ENCODE measurements around the gene SELENOK.

SELENOK gene

DNA sequence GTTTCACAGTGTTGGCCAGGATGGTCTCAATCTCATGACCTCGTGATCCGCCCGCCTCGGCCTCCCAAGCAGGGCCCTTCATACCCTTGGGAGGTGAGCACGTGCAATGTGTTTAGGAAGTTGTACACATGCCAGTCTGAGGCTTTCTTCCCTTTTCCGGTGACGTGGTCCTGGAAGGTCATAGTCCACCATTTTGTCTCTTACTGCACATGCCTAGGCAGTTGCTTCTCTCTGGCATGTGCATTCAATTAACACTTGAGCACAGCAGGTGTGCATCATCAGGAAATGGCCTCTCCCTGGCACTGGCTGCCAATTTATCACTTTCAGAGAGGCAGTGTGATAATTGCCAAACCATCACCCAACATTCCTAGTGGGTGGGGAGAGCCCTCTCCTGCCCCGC, 21.7 kb upstream of the SELENOK start:
- no peak for DNase-seq (ENCODE audit: insufficient read length)
- no peak for TF ChIP-seq POLR2A (IDR thresholded peaks at IDR 0.05; ENCODE audit: low read depth, low read length)
- no peak for TF ChIP-seq POLR2AphosphoS5 (IDR thresholded peaks at IDR 0.05; ENCODE audit: low read depth, low read length)
- TF ChIP-seq TAF1 (IDR thresholded peaks at IDR 0.05; ENCODE audit: borderline replicate concordance, low read depth, low read length), result no peak
- no peak for FAIRE-seq

DNA sequence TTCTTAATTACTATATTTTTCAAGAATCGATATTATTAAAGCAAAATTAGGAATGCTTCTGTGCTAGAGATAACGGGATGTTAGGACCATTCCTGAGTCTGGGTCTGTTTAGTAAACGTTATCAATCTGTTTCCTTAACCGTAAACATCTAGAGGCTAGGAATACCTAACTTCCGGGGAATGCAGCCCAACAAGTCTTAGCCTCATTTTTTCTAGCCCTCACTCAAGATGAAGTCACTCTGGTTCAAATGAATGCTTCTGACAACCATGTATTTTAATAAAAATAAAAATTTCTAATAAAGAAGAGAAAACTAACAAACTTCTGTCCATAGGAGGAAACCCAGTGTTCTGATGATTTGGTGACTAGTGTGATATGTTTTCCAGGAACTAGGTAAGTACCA, 11.1 kb upstream of the SELENOK start:
- no peak for FAIRE-seq
- TF ChIP-seq TAF1 (IDR thresholded peaks at IDR 0.05; ENCODE audit: borderline replicate concordance, low read depth, low read length), result no peak
- no peak for TF ChIP-seq POLR2A (IDR thresholded peaks at IDR 0.05; ENCODE audit: low read depth, low read length)
- no peak for DNase-seq (ENCODE audit: insufficient read length)

DNA sequence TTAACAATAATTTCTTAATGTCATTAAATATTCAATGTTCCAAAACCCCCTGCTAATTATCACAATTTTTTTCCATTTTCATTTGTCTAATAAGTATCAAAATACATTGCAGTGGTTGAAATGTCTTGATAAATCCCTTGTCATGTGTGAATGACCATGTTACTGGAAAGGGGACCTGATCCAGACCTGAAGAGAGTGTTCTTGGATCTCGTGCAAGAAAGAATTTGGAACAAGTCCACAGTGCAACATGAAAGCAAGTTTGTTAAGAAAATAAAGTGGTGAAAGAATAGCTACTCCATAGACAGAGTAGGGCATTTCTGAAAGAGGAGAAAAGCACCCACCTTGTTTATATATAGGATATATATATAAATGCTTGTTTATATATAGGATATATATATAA, 10.4 kb upstream of the SELENOK start:
- DNase-seq (ENCODE audit: insufficient read length) (no peak), FAIRE-seq (no peak)
- TF ChIP-seq TAF1 (IDR thresholded peaks at IDR 0.05; ENCODE audit: borderline replicate concordance, low read depth, low read length) (no peak), POLR2A (IDR thresholded peaks at IDR 0.05; ENCODE audit: low read depth, low read length) (no peak), POLR2AphosphoS5 (IDR thresholded peaks at IDR 0.05; ENCODE audit: low read depth, low read length) (no peak)

DNA sequence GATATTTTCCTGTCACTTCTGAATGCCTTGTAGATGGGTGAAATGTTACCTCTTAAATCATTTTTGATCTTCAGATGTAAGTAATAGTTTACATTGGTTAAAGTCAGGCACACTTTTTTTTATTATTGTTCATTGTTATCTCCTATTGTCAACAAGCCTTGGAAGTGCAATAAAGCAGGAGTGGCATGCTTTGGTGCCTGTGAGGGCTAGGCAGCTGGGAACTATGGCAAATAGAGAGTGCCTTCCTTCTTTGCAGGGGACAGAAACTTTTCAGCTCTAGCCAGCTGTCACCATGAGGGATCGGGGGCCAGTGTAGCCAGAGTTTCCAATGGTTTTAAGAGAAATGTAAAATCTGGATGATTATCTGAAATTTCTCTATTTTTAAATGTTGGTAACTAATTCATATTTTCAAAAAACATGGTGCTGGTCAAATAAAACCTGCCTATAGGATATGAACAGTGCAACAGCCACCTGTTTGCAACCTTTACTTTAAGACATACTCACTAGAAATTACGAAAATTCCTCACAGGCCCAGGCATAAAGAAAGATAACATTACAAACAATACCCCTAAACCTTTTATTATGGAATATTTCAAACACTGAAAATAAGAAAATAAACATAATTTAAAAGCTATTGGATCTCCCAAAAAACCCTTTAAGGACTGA, 9.1 kb upstream of the SELENOK start:
- DNase-seq (ENCODE audit: insufficient read length), result no peak
- FAIRE-seq, result no peak
- TF ChIP-seq POLR2A (IDR thresholded peaks at IDR 0.05; ENCODE audit: low read depth, low read length), result no peak
- TF ChIP-seq TAF1 (IDR thresholded peaks at IDR 0.05; ENCODE audit: borderline replicate concordance, low read depth, low read length), result no peak
- no peak for TF ChIP-seq POLR2AphosphoS5 (IDR thresholded peaks at IDR 0.05; ENCODE audit: low read depth, low read length)

DNA sequence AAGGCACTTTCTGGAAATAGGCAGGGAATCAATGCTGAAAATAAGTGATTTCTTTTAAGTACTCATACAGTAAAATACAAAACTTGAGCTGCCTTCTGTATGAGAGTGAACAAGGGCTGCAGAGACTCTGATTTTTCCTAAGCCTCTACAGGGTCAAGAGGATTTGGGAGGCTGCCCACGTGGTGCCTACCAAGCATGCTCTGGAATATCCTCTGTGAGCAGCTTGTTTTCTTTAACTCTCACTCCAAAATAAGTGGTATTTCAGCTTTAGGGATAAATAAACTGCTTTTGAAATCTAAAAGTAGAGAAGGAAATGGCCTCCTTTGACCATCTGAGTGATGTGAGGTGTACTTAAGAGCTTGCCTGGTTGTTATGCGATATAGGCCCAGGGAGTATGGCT, 8.1 kb upstream of the SELENOK start:
- DNase-seq (ENCODE audit: insufficient read length) (no peak), FAIRE-seq (no peak)
- TF ChIP-seq POLR2A (IDR thresholded peaks at IDR 0.05; ENCODE audit: low read depth, low read length) (no peak), TAF1 (IDR thresholded peaks at IDR 0.05; ENCODE audit: borderline replicate concordance, low read depth, low read length) (no peak), POLR2AphosphoS5 (IDR thresholded peaks at IDR 0.05; ENCODE audit: low read depth, low read length) (no peak)

DNA sequence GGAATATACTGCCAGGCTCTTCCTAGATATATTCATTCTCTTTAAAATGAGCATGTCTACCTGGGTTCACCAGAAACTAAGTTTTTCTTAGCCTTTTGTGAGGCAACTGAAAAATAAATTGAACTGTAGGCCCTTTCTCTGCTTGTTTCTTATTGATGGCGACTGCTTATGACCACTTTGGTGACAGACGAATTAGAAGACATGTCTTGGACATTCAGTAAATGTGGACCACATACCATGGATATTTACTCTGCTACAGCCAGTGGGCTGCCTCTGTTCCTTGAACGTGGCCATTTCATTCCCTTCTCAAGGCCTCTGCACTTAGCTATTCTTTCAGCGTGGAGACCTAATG, 603 bp upstream of the SELENOK start:
- no peak for FAIRE-seq
- DNase-seq (ENCODE audit: insufficient read length), result no peak

DNA sequence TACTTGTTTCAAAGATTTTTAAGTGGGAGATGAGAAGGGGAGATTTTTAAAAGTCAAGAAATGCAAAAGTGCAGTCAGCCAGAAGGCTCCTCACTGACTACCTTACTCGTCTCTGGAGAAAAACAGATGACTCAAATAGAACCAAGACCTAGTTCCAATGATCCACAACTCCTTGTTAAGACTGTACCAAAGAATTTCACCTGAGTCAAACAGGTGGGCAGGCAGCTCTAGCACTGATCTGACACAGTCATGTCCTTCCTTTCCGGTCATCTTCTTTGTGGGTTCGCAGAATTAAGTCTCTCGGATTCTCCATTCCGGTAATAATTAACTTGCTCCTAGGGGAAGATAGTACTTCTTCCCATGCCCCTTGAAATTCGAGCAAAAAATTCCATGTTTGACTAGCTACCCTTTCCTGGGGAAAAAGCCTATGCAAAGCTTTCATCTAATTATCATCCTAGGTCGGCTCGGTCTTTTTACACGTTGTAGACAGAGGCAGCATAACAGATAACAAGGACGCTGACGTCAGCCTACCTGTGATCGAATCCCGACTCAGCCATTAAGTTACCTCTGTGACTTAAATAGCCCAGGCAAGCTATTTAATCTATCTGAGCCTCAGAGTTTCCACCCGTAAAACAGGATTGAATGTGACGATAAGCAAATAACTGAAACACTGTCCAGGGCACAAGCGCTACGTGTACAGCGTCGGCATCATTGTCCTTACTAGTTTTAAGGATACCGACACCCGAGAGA, 758 bp downstream of the SELENOK start:
- FAIRE-seq, result peak; percentile 63
- TF ChIP-seq TAF1 (IDR thresholded peaks at IDR 0.05; ENCODE audit: borderline replicate concordance, low read depth, low read length) (no peak), POLR2AphosphoS5 (IDR thresholded peaks at IDR 0.05; ENCODE audit: low read depth, low read length) (no peak), POLR2A (IDR thresholded peaks at IDR 0.05; ENCODE audit: low read depth, low read length) (no peak)
- DNase-seq (ENCODE audit: insufficient read length), result no peak

More for the DNA sequence above, 603 bp upstream of the SELENOK start:
- TF ChIP-seq TAF1 (IDR thresholded peaks at IDR 0.05; ENCODE audit: borderline replicate concordance, low read depth, low read length), result no peak
- no peak for TF ChIP-seq POLR2AphosphoS5 (IDR thresholded peaks at IDR 0.05; ENCODE audit: low read depth, low read length)
- no peak for TF ChIP-seq POLR2A (IDR thresholded peaks at IDR 0.05; ENCODE audit: low read depth, low read length)

DNA sequence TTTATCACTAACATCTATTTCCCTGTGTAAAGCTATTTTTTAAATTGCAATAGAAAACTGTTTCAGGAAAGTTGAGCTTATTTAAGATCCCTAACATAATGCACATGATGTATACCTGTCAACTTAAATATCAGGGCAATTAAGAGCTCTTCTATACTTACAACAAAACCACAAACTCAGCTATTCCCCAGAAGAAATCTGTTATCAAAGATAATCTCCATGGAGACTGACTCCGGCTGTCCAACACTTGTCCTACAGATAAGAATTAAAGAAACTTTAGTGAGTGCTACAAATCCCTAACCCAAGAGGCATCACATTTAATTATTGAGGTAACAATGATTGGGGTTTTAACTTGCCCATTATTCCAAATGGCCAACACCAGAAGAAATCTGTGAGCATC, 3.4 kb downstream of the SELENOK start:
- DNase-seq (ENCODE audit: insufficient read length) (no peak), FAIRE-seq (no peak)
- TF ChIP-seq POLR2A (IDR thresholded peaks at IDR 0.05; ENCODE audit: low read depth, low read length), result no peak

DNA sequence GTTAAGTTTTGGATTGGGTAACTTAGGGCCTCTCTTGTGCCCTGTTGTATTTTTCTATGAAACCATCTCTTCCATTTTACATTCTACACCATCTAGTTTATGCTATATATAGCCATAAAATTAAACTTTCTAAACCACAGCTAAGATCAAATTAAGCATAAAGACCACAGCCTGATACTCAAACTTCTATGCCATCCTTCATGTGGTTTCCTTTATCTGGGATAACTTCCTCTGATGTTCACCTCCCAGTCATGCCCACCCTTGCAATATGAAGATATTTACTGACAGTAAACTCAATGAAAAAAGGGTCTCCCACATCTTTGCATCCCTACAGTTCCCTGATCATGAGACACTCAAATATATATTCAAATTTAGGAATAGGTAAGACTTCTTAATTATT, 4.2 kb downstream of the SELENOK start:
- DNase-seq (ENCODE audit: insufficient read length) (no peak), FAIRE-seq (no peak)
- TF ChIP-seq POLR2A (IDR thresholded peaks at IDR 0.05; ENCODE audit: low read depth, low read length), result no peak
- no peak for TF ChIP-seq TAF1 (IDR thresholded peaks at IDR 0.05; ENCODE audit: borderline replicate concordance, low read depth, low read length)
- TF ChIP-seq POLR2AphosphoS5 (IDR thresholded peaks at IDR 0.05; ENCODE audit: low read depth, low read length), result no peak

DNA sequence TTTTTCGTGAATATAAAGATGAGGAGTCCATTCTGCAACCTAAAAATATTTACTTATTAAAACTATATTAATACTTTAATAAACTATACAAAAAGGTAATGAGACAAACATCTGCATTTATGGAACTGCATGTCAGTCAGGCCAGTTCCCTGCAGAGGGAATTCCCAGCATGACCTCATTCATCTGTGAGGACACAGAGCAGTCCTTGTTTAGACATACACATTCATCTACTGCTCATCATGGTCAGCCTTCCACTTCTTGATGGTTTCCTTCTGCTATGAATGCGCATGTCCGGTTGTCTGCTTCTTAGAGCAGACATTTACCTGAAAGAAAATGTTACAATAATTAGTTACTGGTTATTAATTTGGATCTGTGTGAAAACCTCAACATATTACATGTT, 6.4 kb downstream of the SELENOK start:
- TF ChIP-seq POLR2A (IDR thresholded peaks at IDR 0.05; ENCODE audit: low read depth, low read length), result no peak
- TF ChIP-seq POLR2AphosphoS5 (IDR thresholded peaks at IDR 0.05; ENCODE audit: low read depth, low read length), result no peak
- no peak for TF ChIP-seq TAF1 (IDR thresholded peaks at IDR 0.05; ENCODE audit: borderline replicate concordance, low read depth, low read length)
- DNase-seq (ENCODE audit: insufficient read length) (no peak), FAIRE-seq (no peak)

DNA sequence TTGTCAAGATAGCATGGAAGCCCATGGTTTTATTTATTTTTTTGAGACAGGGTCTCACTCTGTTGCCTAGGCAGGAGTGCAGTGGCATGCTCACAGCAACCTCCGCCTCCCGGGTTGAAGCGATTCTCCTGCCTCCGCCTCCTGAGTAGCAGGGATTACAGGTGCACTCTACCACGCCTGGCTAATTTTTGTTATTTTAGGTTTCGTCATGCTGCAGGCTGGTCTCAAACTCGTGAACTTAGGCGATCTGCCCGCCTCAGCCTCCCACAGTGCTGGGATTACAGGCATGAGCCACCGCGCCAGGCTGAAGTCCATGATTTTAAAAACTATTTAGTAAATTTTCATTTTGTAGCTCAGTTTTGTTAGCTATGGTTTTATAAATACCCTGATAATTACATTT, 7.0 kb downstream of the SELENOK start:
- no peak for TF ChIP-seq POLR2A (IDR thresholded peaks at IDR 0.05; ENCODE audit: low read depth, low read length)
- TF ChIP-seq TAF1 (IDR thresholded peaks at IDR 0.05; ENCODE audit: borderline replicate concordance, low read depth, low read length), result no peak
- TF ChIP-seq POLR2AphosphoS5 (IDR thresholded peaks at IDR 0.05; ENCODE audit: low read depth, low read length), result no peak
- no peak for DNase-seq (ENCODE audit: insufficient read length)
- no peak for FAIRE-seq

DNA sequence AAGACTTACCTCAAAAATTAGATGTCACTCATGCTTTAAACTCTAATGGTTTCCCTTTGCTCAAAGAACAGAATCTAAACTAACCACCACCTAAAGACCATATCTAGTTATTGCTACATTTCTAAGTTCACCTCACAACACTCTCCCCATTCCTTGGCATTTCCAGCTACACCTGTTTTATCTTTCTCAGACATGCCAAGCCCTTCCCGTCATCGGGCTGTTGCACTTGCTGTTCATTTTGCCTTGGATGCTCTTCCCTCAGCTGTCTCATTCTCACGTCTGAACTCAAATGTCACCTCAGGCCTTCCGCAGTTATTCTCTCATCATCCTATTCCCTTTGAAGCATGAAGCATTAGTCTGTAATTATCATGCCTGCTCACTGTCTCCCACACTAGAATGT, 8.7 kb downstream of the SELENOK start:
- DNase-seq (ENCODE audit: insufficient read length) (no peak), FAIRE-seq (no peak)
- TF ChIP-seq POLR2A (IDR thresholded peaks at IDR 0.05; ENCODE audit: low read depth, low read length), result peak; percentile 48
- TF ChIP-seq POLR2AphosphoS5 (IDR thresholded peaks at IDR 0.05; ENCODE audit: low read depth, low read length), result no peak
- no peak for TF ChIP-seq TAF1 (IDR thresholded peaks at IDR 0.05; ENCODE audit: borderline replicate concordance, low read depth, low read length)

All from GM12892 (cell line).